HG03196 (cell line): Measurements from ENCODE around the gene FANCI.

ENCODE experiments used
- ATAC-seq: cut with Tn5 transposase; IDR thresholded peaks from one replicate; pipeline ENCODE4 v1.9.1; 2021; ENCODE audit not compliant: unreplicated experiment

Gene FANCI

DNA sequence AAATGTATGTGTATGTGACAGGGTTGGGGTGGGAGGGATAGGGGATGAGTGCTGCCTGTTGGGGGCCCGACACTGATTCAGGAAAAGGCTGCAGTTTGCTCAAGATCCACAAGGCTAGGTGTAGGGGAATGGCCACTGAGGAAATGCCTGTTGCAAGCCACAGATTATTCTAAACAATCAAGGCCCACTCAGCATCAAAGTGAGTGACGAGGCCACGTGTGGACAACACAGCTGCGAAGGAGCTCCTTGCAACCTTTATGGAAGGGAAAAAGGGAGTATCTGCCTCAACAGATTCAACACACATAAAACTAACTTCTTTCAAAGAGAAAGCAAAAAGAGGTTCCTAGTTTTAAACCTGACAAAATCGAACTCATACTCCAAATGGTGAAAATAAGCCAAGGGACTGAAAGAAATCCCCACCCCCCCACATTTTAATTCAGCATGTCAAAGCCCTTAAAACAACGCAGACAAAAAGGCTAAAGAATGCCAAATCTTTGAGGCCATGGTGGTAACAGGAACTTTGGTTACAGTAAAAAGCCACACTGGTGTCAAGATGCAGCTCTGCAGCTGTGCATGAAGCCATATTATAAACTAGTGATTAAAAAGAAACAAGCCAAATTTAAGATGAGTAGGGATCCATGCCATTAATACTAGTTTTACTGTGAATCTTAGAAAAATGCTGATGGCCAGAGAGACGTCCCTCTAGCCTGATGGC lies 87.3 kb downstream of the FANCI start:
- ATAC-seq = no peak

- no peak for ATAC-seq
These were observed 88.7 kb downstream of the FANCI start for GRCh38 chr15:89332446-89332845.

GRCh38 chr15:89333011-89333860 lies 89.5 kb downstream of the FANCI start:
- no peak for ATAC-seq

- ATAC-seq = no peak
These were observed 90.3 kb downstream of the FANCI start for GRCh38 chr15:89333959-89334509.

- ATAC-seq = peak; percentile 90
These were observed 90.9 kb downstream of the FANCI start, which contains the start of gene POLG for GRCh38 chr15:89334510-89335297. POLG (minus strand) TSS chr15:89334824; CDS start chr15:89333754, 1,070 bp downstream.

DNA sequence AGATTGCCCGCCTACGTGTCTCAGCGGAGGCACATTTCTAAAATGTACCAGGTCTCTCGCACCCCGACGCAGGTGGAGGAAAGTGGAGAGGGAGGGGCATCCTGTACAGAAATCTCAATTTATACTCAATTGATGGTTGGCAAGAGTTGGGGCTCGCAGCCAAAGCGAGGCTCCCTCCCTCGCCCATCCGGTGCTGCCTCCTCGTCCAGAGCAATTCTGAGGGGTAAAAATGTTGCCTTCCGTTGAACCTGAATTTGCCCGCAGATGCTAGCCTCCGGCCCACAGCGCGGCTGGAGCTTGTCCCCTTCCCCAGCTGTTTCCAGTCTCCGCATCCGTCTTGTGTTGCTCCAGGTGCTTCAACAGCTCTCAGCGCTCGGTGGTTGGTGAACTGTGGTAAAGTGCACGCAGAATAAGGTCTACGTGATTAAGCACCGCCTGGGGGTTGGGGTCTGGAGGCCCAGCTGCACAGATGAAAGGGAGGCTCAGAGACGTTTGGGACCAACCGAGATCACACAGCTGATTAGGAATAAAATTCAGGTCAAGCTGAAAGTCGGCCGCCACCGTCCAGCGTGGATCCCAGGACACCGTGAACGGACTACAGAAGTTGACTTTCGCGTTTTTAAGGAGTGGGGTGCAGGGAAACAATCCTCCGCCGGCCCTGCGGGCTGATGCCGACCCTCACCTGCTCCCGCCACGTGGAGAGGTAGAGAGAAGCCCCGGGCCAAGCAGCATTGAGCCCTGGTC lies 91.7 kb downstream of the FANCI start:
- no peak for ATAC-seq

DNA sequence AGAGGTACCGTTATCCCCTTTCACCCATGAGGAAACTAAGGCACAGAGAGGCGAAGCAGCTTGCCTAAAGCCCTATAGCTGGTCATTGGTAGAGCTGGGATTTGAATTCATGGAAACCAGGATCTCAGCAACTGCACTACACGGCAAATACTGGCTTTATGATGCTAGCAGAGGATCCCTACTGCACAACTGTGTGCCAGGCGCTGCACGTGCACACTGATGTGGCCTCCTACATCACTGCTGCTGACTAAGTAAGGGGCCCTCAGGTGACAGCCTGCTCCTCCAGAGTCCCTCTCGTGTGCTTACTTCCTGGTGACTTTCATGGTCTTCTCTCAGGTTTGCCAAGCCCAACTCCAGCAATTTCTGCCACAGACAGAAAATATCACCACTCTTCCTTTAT lies 94.3 kb downstream of the FANCI start:
- no peak for ATAC-seq

- no peak for ATAC-seq
These were observed 96.8 kb downstream of the FANCI start for GRCh38 chr15:89340573-89340972.

DNA sequence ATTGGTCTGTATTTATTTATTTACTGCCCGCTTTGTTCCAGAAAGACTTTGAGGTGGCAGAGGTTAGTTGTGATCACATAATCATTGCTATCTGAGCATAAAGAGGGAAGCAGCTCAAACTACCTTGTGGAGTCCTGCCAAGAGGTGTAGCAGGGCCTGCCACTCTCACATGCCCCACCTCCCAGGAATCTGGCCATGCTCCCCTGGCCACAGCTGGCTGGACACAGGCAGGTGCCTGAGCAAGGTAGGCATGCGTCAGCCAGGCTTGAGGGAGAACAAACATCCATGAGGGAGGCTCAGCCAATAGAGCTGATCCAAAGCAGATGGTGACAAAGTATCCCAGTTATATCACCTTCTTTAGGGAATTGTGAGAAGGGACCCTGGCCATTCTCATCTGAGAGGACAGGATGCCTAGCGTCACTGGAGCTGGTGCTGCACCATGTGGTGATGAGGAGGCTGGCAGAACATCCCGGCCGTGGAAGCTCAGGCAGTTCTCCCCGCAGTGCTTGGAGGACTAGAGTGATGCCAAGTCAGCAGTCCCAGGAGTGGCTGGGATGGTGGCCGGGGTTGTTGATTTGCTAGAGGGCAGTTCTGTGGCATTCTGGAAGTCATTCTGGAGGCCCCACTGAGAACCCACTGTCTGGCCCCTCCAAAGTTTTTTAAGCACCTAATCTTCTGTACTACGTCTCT lies 97.7 kb downstream of the FANCI start:
- ATAC-seq = no peak

GRCh38 chr15:89342840-89343239 lies 99.1 kb downstream of the FANCI start:
- no peak for ATAC-seq

DNA sequence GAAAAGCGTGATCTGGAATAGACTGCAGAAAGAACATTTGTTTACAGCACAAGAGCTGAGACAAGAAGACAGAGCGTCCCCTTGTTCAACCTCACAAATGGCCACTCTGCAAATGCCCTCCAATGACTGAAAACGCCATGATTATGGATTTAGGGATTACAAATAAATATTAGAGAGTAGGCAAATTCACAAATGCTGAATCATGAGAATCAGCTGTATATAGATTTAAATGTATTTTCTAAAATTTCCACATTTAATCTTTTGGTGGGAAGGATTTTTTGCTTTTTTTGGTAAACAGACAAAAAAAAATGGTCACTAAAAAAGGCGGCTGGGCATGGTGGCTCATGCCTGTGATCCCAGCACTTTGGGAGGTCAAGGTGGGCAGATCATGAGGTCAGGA lies 101.5 kb downstream of the FANCI start:
- ATAC-seq = no peak

DNA sequence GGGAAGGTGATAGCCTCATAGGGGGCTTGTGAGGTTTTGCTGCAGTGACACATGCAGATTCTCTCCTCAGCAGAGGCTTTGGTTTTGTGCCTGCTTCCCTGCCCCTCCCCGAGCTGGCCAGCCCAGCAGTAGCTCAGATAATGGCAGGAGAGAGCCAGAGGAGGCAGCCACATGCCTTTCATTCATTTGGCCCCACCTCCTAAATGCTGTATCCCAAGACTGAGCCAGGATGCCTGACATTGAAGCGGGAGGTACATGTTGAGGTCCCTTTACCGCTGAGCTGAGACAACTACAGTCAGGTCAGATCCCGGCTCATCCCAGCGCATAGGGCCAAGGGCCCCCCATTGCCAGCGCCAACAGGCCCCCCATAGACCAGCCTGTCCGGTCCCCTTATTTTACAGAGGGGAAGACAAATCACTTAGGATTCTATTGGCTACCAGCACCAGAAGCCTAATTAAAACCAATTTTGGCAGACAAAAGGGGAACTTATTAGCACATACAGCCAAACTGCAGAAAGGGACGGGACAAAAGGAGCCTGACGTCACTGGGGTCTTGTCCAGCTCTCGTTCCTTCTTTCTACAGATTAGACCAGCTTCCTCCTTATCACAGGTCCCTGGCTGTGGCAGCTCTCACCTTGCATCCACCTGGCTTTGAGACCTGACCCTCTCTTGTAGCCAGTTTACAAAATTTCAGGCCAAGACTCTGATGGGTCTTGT lies 102.9 kb downstream of the FANCI start:
- no peak for ATAC-seq

GRCh38 chr15:89349206-89349558 lies 105.4 kb downstream of the FANCI start:
- no peak for ATAC-seq

DNA sequence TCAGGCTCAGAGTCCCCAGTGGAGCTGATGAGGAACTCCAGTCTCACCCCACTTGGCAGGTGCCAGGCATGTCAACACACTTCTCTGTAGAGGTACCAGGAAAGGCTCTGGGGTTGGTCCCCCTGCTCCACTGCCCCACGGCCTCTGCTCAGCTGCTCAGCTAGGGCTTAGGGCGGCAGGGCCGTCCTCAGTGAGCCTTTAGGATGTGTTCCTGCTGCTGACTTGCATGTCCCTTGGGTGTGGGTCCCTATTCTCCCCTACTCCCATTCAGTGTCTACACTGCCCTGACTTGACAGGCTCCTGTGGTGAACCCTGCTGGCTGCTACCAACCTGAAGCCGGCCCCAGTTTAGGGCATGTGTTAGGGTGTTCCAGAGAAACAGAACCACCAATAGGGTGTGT lies 108.7 kb downstream of the FANCI start:
- no peak for ATAC-seq

DNA sequence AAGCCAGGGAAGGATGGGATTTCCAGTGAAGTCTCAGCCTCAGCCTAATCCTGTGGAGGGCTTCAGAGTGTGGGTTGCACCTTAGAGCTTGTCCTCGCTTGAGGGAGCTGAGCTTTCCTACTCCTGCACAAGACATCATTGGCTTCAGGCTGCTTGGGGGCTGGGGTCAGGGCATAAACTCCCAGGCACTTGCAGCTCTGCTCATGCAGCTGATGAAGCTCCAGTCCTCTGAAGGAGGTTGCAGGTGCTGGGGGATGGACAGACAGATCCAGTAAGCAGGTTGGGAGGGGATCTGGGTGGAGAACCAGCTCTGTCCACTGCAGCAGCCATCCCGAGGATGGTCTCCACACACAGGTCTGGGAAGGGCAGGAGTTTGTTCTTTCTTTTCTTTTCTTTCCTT lies 110.2 kb downstream of the FANCI start:
- no peak for ATAC-seq

GRCh38 chr15:89356634-89357298 lies 113.0 kb downstream of the FANCI start:
- no peak for ATAC-seq

DNA sequence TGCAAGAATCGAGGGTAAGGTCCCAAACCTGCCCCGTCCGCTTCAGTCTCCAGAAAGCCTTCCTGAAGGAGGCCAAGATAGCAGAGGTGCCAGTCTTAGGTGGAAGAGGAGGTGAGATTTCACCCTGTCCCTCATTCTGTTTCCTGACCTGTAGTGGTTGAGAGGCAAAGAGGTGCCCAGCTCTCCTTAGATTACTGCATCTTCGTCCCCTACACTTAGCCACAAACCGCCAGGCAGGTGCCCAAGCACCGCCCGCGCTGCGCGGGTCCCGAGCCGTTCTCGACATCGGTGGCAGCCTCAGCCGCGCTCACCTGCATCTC lies 114.6 kb downstream of the FANCI start:
- ATAC-seq = peak; percentile 11

GRCh38 chr15:89358755-89359439 lies 115.1 kb downstream of the FANCI start:
- ATAC-seq = peak; percentile 83
